ENCODE results near the gene TMEM150C.

The TMEM150C gene

DNA sequence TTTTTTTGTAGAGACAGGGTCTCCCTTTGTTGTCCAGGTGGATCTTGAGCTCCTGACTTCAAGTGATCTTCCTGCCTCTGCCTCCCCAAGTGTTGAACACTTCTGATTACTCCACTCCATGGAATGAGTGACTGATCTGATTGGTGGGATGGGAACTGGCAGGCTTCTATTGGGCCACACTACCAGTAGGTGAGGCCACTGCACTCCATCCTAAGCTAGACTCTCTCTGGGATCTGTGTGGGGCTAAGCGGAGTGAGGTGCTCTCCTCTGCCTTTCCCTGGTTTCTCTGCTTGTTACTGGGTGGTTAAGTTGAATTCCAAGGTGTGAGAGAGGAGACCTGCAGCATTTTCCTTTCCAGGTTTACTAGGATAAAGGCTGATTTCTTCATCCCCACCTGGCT lies 72.7 kb downstream of the TMEM150C start:
- no peak for TF ChIP-seq SIN3A (IDR thresholded peaks at IDR 0.05; ENCODE audit: borderline replicate concordance, insufficient read depth, low read length)
- no peak for TF ChIP-seq POLR2AphosphoS5 (IDR thresholded peaks at IDR 0.05; ENCODE audit: low read depth, low read length)
- TF ChIP-seq, protein P1, sequence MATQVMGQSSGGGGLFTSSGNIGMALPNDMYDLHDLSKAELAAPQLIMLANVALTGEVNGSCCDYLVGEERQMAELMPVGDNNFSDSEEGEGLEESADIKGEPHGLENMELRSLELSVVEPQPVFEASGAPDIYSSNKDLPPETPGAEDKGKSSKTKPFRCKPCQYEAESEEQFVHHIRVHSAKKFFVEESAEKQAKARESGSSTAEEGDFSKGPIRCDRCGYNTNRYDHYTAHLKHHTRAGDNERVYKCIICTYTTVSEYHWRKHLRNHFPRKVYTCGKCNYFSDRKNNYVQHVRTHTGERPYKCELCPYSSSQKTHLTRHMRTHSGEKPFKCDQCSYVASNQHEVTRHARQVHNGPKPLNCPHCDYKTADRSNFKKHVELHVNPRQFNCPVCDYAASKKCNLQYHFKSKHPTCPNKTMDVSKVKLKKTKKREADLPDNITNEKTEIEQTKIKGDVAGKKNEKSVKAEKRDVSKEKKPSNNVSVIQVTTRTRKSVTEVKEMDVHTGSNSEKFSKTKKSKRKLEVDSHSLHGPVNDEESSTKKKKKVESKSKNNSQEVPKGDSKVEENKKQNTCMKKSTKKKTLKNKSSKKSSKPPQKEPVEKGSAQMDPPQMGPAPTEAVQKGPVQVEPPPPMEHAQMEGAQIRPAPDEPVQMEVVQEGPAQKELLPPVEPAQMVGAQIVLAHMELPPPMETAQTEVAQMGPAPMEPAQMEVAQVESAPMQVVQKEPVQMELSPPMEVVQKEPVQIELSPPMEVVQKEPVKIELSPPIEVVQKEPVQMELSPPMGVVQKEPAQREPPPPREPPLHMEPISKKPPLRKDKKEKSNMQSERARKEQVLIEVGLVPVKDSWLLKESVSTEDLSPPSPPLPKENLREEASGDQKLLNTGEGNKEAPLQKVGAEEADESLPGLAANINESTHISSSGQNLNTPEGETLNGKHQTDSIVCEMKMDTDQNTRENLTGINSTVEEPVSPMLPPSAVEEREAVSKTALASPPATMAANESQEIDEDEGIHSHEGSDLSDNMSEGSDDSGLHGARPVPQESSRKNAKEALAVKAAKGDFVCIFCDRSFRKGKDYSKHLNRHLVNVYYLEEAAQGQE (IDR thresholded peaks at IDR 0.05; ENCODE audit: insufficient read depth in 1 of 2, low read depth in 2 of 2, low read length in 2 of 2) = no peak
- no peak for TF ChIP-seq TAF1 (IDR thresholded peaks at IDR 0.05; ENCODE audit: borderline replicate concordance, insufficient read depth, low read length)
- no peak for TF ChIP-seq FOXP2 (optimal IDR thresholded peaks at IDR 0.05; ENCODE audit: borderline replicate concordance, extremely low read depth, extremely low read length, insufficient read depth)

DNA sequence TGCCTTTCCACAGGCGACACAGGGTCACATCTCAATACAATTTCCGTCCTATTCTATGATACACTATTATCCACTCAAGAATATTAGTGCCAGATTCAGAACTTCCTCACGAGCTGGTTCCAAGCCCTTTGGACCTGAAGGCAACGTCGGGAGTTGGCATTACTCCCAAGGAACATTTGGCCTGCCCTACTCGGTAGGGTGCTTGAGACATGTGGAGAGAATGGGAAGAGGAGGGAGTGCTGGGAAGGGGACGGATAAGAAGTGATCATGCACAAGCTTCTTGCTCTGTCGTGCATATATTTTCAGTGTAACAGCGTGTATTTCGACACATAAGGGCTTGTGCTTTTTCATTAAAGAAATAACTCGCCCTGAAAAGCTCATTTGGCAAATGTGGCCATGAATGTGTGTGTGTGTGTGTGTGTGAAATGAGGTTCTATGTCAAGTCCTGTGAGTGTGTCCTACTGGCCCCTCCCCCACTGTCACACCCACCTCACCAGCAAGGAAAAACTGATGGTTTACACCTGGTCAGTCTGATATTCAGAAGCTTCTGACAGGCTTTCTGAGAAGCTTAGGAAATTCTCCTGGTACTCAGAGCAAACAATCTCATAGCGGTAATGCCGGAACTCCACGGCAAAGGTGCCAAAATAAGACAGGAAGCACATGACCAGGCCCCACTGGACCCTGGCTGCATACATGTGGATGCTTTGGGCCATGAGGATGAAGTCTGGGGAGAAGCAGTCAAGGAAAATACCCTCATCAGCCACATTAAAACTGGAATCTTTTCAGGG lies 76.6 kb downstream of the TMEM150C start:
- TF ChIP-seq POLR2AphosphoS5 (IDR thresholded peaks at IDR 0.05; ENCODE audit: low read depth, low read length) = no peak
- TF ChIP-seq FOXP2 (optimal IDR thresholded peaks at IDR 0.05; ENCODE audit: borderline replicate concordance, extremely low read depth, extremely low read length, insufficient read depth) = no peak
- no peak for TF ChIP-seq TAF1 (IDR thresholded peaks at IDR 0.05; ENCODE audit: borderline replicate concordance, insufficient read depth, low read length)
- TF ChIP-seq, protein P1 (IDR thresholded peaks at IDR 0.05; ENCODE audit: insufficient read depth in 1 of 2, low read depth in 2 of 2, low read length in 2 of 2) = no peak
- no peak for TF ChIP-seq SIN3A (IDR thresholded peaks at IDR 0.05; ENCODE audit: borderline replicate concordance, insufficient read depth, low read length)

DNA sequence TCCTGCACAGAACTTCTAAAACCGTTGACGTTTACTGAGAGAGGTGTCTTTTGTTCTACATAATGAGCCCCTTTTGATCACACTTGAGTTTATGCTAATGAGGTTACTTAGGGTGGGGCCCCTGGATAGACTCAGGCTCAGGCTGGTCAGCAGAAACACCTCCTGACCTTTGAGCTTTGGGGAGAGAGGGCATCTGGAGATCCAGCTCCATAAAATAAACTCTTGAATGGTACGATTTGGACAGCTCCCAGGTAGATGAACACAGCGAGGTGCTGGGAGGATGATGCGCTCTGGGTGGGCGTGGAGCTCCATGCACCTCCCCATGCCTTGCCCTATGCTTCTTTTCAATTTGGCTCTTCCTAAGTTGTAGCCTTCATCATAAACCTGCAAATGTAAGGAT lies 79.4 kb downstream of the TMEM150C start:
- TF ChIP-seq POLR2AphosphoS5 (IDR thresholded peaks at IDR 0.05; ENCODE audit: low read depth, low read length) = no peak
- TF ChIP-seq SIN3A (IDR thresholded peaks at IDR 0.05; ENCODE audit: borderline replicate concordance, insufficient read depth, low read length) = no peak
- no peak for TF ChIP-seq FOXP2 (optimal IDR thresholded peaks at IDR 0.05; ENCODE audit: borderline replicate concordance, extremely low read depth, extremely low read length, insufficient read depth)
- TF ChIP-seq, protein P1 (IDR thresholded peaks at IDR 0.05; ENCODE audit: insufficient read depth in 1 of 2, low read depth in 2 of 2, low read length in 2 of 2) = no peak
- TF ChIP-seq TAF1 (IDR thresholded peaks at IDR 0.05; ENCODE audit: borderline replicate concordance, insufficient read depth, low read length) = no peak

DNA sequence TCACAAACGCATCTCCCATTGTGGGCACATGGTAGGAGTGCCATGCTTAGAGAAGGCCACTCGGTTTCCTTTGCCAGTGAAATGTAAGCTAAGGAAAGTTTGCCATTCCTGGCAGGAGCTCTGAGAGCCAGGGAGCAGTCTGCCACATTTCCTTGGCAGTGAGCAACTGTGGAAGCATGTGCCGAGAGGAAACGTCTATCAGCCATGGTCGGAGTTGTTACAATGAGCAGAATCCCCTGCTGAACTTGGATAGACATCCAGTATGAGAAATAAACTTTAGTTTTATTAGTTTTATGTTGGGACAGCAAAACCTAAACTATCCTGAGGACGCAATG lies 80.3 kb downstream of the TMEM150C start:
- TF ChIP-seq SIN3A (IDR thresholded peaks at IDR 0.05; ENCODE audit: borderline replicate concordance, insufficient read depth, low read length) (no peak), FOXP2 (optimal IDR thresholded peaks at IDR 0.05; ENCODE audit: borderline replicate concordance, extremely low read depth, extremely low read length, insufficient read depth) (no peak), TAF1 (IDR thresholded peaks at IDR 0.05; ENCODE audit: borderline replicate concordance, insufficient read depth, low read length) (no peak), POLR2AphosphoS5 (IDR thresholded peaks at IDR 0.05; ENCODE audit: low read depth, low read length) (no peak)
- TF ChIP-seq, protein P1 (IDR thresholded peaks at IDR 0.05; ENCODE audit: insufficient read depth in 1 of 2, low read depth in 2 of 2, low read length in 2 of 2) = no peak
